ENCODE data around the gene TBXAS1. TPM values are rescaled to one million over a fixed set of nuclear protein-coding genes. Genes with fewer than 3 reads are reported as not detected.

Gene TBXAS1
- total RNA-seq, 1 donor from 2014 or later: 3.4 TPM

DNA sequence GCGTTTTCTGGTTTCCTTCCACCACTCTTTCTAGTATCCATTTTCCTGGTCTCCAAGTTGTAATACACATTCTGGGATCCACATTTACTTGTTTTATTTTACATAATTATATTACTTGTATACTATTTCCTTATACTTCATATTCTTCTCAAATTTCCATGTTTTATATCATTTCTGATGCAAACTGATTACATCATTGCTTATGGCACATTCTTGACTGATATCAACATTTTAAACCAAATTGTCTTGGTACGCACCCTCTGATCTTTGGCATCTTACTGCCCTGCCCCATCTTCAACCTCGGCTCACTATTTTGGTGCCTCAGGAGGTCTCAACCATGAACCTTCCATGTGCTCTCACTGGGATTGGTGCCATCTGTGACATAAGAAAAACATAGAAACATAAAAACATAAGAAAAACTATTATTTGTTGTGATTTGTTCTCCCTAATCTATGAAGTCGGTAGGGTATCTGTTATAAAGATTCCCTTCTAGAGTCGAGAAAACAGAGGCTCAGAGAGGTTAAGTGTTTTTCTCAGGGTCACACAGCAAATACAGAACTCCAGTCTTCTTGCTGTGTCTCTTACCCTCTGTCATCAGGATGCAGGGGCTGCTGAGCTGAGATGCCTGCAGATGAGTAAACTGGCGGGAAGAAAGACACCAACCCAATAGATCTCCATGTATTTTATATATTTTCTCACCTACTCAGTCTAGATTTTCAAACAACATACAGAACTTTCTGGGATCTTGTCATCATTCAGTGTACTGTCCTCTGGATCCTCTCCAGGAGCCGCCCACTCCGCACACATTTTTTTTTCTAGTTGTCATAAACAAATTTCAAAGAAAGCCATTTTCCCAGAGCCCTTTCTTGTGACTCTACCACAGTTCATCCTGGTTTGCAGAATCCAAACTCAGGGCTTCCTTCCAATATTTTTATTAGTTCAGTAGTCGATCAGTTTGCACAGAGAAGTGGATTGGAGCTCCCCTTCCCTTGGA, 154.2 kb downstream of the TBXAS1 start:
- DNase-seq: no peak

DNA sequence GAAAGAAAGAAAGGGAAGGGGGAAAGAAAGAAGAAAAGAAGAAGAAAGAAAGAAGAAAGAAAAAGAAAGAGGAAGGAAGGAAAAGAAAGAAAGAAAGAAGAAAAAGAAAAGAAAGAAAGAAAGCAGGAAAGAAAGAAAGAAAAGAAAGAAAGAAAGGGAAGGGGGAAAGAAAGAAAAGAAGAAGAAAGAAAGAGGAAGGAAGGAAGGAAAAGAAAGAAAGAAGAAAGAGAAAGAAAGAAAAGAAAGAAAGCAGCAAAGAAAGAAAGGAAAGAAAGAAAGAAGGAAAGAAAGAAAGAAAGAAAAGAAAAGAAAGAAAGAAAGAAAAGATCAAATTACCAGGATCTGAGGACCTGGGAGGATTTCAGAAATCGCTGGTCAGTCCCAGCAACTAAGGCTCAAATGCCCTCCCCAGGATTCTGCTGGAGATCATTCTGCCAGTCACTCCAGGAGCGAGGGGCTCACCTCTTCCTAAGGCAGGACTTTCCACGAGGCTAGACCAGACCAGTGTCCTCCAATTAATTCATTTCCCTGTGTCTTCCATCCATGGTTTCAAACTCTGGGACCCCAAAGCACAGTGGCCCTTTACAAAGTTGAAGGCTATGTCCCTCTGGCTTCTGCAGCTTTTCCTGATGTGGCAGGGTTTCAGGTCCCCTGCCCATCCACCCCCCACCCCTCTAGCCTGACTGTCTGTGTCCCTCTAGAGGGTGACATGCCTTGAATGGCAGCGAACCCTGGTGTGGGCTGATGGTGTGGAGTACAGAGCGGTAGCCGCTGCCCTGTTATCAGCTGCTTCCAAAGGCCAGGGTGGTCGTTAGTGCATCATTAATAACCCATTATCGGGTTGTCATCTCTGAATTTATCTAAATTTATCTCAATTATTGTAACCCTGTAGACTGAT, 155.8 kb downstream of the TBXAS1 start:
- no peak for DNase-seq

DNA sequence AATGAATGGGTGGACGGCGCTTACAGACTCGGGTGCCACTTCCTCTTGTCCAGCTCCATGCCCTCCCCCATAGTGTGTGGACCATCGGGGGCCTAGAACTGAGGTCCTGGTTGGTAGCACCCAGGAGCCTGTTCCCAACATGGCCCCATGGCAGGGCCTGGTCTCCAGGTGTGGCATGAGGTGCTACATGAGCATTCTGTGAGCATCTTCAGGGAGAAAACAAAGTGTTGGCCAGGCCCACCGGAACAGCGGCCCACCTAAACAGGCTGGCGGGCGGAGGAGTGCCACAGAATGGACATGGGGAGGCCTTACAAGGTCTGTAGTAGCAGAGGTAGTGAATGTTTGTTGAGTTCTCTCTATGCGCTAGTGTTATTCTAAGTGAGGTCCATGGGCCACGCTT, 156.7 kb downstream of the TBXAS1 start:
- DNase-seq: no peak

DNA sequence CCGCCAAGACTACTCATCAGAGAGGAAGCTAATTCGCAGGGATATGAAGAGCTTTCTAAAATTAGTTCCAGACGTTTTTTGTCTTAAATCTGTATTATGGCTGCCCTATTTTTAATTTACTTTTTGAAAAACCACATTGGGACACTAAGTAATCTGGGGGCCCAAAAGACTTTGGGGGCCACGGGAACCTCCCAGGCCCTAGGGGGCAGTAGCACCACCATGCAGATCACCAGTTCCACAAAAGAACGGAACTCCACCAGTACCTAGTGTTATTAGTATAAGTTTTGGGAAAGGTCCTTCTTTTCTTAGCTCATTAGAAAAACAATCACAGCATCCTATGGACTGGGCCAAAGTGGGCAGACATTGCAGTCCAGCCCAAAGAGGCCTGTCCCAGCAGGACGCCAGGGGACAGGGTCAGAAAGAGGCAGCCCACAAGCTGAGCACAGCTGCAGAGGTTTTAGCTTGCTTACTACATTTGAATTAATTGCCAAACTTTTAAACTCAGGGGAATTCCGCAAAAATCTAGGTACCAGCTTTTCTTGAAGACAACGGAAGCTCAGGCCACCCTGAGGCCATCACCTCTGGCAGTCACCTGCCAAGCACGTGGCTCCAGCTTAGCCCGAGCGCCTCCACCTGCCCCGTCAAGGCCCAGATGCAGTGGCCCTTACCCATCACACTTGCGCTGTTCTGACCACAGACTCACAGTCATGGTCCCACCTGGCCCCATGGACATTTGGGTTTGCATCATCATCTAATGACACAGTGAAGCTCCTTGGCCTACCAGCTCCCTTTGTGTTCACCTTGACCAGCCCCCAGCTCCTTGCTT, 158.8 kb downstream of the TBXAS1 start:
- no peak for DNase-seq

DNA sequence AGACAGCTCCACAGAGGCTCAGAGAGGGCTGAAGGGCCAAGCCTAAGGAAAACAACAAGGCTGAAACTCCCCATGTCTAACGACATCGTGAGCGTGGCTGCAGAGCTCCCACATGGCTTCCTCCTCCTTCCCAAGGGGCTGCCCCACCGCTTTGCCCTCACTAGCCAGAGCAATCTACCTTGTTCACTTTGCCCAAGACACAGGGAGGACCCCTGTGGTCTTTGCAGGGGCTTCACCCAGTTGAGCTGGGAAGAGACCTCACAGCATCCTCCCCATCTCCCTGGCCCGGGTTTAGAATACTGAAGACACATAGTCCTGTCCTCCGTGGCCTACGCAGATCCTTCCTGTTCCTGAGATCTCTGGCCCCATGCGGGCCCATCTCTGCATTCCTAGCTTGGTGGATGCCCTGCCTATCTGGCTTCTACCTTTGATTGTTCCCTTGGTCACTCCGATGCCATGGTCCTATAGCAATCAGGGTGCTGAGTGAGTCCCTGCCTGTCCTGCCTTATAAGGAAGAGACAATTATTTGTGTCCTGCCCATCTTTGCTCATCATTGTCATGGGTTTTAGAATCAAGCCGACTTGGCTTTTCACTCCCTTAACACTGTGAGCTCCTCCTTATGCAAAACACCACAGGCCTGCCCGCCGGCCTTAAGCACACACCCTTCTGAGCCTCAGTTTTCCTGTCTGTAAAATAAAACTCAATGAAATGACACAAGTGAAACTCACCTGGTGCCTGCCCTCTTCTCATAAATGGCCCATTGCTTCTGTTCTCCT, 160.5 kb downstream of the TBXAS1 start:
- no peak for DNase-seq

DNA sequence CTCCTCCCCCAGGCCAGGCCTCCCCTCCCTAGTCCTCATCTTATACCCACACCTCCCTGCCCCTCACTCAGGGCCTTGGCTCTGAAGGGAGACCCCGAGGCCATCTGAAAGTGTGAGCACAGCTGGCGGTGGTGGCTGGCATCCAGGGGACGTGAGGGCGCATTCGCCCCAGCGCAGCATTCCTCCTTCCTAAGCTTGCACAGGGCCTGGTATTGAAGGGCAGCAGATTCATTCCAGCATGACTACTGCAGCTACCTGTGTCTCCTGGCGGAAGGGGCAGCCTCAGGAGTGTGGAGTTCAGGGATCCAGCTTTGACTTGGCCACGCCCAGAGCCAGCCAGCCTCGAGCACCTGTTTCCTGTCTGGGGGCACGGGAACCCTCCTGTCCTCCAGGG, 161.1 kb downstream of the TBXAS1 start:
- no peak for DNase-seq

DNA sequence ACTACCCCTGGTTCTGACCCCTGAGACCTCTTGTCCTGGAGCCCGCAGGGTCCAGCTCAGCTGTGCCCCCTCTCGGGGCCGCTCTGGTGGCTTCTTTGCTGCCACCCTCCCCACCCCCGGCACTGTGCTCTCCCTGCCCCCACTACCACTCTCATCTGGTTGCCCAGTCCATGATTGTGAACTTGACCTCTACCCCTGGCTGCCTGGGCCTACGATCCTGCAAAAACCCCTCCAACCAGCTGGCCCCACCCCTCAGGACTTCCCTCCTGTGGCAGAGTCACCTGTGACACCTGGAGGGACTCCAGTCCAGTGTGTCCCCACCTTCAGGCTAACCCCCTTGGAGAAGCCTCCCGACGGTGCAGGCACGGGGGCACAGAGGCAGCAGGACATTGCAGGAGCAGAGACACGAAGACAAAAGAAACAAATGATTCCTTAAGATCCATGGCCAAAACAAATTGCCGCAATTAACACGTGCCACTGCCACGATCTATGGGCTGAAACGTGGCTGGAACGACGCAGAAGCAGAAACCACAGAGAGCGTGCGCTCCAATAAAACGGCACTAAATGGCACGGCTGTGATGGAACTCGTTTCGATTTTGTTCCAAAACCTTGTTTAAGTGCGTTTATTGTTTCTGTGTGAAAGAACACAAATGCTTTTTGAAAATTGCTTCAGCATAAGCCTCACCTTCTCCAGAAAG, 161.7 kb downstream of the TBXAS1 start:
- no peak for DNase-seq

DNA sequence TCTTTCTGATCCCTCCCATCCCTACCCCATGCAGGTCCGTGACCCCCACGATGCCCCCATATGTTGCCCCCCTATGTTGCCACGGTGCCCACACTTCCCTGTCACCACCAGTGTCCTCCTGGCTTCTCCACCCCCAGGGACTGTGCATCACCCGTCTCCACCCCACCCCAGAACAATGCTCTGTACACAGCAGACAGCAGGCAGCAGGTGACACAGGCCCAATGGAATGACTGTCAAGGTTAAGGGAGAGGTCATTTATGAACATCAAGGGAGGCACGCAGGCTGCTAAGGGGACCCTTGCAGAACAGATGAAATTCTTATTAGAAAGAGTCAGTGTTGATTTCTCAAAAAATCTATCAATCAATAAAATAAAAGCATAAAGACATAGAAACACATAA, 162.2 kb downstream of the TBXAS1 start:
- no peak for DNase-seq

DNA sequence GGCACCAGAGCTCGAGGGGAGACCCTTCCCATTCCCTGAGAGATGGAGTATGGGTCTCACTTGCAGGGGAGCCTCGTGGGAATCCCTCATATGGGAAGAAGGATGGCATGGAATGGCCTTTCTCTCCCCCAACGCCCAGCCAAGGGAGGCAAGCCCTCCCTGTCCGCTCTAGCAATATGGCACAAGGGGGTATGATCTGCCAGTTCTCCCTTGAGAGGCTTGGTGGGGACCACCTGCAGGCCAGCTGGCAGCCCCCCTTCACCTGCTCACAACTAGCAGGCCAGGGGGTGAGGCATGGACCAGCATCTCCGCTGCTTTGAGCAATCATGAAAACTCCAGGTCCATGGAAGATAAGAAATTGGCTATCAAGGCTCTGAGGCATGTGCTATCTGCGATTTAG, 162.8 kb downstream of the TBXAS1 start:
- DNase-seq: no peak

DNA sequence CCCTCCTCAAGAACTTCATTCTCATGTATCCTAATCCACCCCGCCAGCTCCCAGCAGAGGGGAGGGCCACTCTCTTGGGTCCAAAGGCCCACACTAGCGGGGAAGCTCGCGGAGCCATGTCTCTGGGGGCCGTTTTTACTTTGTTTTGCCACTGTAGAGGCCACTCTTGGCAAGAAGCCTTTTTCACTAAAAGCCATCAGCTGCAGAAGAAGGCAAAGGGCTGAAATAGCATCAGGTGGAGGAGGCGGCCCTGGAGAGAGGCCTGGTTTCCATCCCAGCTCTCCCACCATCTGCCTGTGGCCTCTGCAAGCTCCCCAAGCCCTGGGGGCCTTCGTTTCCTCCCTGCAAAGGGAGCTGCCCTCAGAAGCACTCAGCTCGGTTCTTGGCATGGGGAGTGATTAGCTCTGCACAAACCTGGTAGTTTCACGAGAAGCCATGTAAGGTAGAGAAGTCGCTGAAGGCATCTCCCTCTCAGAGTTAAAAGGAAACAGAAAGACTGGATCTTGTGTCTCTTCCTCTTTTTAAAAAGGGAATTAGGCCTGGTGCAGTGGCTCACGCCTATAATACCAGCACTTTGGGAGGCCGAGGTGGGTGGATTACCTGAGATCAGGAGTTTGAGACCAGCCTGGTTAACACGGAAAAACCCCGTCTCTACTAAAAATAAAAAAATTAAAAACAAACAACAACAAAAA, 163.4 kb downstream of the TBXAS1 start:
- DNase-seq: no peak

DNA sequence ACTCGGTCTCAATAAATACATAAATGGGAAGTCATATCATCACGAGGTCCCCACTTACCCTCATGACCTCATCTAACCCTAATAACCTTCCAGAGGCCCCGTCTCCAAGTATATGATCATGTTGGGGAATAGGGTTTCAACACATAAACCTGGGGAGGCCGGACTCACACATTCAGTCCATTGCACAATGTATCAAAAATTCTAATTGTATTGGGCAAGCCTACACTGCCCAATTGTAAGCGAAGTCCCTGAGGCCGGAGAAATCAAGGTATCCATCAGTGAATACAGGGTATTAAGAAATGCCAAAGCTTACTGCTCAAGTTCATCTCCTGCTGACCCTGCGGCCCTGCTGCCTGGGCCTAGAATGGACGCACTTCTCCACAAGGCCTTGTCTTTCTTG, 164.1 kb downstream of the TBXAS1 start:
- DNase-seq: no peak

DNA sequence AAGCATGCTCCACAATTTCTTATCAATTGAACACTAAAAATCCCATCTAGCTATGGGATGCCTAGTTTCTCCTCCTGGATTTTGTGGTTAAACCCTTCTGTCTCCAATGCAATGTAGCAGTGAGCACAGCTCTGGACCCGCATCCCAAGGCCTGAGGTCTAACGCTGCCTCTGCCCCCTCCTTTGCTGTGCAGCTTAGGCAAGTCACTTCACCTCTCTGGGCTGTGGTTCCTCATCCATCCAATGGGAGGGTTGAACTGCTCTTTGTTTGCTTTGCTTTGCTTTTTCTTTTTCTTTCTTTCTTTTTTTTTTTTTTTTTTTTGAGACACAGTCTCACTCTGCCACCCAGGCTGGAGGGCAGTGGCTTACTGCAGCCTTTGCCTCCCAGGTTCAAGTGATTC, 164.5 kb downstream of the TBXAS1 start:
- DNase-seq: no peak

DNA sequence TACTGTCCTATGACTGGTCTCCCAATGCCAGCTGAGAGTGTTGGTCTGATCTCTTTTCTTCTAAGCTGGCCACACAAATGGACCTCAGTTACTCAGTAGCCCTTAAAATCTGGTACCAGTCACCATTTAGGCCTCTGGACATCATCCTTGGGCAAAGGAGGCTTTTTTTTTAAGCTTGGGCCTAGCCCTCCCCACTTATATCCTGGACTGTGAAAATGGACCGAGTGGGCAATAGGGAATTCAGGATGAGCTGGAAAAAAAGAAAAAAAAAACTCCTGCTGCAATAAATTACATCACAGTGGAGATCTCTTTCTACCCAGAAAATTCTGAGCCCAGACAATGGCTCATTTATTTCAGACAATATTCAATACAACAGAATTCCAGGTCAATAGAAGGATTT, 165.3 kb downstream of the TBXAS1 start:
- no peak for DNase-seq

DNA sequence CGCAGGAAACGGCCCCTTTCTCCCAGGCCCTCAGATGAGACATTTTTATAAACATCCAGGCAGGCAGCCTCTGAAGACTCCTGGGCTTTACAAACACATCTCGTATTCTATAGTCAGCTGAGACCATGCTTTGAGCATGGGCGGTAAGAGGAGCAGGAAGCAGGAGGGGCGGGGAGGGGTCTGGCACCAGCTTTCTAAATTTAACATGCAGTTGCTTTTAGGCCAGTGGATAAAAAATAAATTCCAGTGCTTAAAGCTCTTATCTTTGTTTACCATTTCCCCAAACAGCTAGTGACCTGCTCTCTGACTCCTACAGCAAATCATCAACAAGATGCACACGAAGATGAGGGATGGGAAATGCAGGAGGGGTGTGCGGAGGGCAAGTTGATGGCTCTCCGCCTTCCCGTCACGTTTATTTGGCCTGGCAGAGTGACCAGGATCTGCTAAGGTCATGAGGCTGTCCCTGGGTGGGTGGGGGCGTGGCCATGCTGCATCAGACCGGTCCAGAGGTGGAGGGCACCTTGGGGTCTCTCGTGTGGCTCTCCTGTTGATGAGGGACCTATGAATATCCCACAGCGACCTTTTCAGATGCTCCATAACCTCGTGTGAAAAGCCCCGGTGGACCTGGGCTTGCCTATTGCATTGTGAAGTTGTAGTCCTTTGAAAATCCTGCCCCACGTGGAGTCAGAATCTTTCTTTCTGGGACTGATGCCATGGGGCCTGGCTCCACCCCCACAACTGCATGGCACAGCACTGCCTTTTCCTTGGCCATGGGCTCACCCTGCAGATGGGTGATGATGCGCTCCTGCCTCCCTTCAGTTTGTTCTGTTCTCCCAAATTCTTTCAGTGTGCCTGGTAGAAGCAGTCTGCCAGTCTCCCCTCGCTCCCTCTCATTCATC, 166.2 kb downstream of the TBXAS1 start:
- peak; percentile 53 for DNase-seq

DNA sequence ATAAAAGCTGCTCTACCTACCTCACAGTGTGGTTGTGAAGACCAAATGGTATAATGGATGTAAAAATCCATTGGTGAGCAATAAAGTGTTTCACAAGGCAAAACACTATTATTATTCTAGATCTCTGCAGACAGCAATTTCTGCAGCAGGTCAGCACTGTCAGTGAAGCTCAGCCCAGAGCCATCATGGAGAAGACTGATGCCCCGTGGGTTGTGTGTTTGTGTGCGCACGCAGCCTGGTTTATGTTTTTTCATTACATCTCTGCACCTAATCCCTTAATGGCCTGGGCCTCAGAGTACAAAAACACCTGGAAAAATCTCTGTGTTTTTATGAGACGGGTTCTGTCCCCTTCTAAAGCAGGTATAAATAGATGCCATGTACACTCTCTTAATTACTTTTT, 169.5 kb downstream of the TBXAS1 start:
- no peak for DNase-seq

DNA sequence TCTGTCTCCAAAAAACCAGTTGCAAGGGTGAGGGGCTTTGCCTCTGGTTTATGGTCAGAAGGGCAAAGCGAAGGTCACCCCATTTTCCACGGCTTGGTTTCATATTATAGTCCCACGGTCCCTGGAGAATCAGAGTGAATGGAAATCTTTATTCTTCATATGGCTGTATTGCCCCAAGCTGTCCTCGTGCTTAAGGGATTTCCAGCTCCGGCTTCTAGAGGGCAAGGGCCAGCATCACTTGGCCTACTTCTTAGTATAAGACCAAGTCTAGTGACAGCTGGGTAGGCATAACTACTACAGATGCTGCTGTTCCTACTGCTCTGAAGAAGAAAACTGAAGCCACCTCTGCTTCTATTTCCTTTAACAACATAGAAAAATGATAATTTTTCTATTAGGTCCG, 170.5 kb downstream of the TBXAS1 start:
- DNase-seq: no peak

DNA sequence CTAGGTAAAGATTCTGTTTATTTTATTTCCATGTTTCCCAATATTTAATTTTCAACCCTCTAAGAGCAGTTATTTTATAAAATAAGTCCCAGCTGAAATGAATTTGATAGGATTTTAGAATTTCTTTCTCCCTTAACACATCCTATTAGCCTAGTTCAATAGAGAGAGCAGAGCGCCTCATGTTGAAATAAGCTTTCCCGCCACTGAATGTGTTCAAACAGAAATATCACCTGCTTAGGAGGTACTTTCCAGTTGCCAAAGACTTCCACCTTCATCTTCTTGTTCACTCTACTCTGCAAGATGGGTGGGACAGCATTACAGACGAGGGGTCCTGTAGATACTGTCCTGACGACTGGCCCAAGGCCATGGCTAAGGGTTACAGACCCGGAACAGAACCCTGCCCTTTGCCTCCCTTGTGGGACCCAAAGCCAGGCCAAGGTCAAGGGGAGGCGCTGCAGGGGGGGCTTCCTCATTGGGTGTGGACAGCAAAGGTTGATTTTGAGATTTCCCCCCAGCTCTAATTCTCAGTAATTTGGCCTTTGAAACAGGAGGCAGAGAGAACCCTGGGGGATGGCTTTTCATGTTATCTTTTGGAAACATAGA, 171.7 kb downstream of the TBXAS1 start:
- no peak for DNase-seq

DNA sequence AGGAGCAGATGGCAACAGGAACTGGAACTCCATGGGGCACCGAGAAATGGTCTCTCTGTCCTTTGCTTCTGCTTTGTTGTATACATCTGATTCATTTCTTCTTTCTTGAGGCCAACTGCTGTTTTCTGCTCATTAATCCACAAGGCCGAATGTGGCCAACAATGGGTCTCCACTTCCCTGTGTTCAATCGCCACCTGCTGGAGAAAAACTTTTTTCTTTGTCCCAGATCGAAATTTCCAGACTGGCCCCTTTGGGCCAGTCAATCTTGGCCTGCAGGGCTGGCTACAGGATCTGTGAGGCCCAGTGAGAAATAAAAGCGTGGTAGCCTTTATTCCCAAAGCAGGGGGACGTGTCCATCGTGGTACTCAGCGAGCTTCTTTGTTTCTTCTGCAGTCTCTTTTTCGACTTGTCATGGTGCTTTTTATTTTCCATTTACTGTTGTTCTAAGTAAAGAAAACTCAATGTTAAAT, 174.9 kb downstream of the TBXAS1 start:
- DNase-seq: no peak

DNA sequence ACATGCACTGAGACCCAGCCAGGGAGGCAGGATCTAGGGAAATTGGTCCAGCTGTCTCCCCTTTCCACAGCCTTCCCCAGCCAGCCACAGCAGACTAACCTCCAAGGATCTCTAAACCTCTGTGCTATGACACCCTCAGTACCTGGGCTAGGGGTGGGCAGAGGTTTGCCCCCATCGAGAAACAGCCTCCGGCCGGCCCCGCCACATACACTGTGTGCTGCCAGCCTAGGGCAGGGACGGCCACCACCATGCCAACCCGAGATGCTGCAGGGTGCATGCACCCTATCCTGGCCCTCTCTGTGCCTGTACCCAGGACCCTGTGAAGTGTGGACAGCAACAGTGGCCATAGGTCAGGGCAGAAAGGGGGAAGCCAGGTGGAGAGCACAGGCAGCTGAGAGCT, 175.6 kb downstream of the TBXAS1 start:
- no peak for DNase-seq
